Fibroblast of upper back skin (primary cell): ENCODE measurements around the gene BCL7A.
"Not testable (repeated sequence)": the region's sequence is repeated elsewhere in the genome, so short reads cannot be mapped to it uniquely, and the experiment has no call there.

Experiments used
- DNase-seq: peaks from one replicate; pipeline ENCODE4 v3.0.0-alpha.2; 2013

BCL7A gene

GRCh38 chr12:122028165-122028904, 6.7 kb downstream of the BCL7A start:
- peak; percentile 25 for DNase-seq

- DNase-seq: no peak
These were observed 7.3 kb downstream of the BCL7A start for GRCh38 chr12:122028905-122029560.

- no peak for DNase-seq
These were observed 8.1 kb downstream of the BCL7A start for GRCh38 chr12:122029620-122030423.

- no peak for DNase-seq
These were observed 8.8 kb downstream of the BCL7A start for GRCh38 chr12:122030424-122031035.

- DNase-seq: peak; percentile 25
These were observed 9.9 kb downstream of the BCL7A start for GRCh38 chr12:122031342-122032216.

GRCh38 chr12:122032580-122032979, 10.9 kb downstream of the BCL7A start:
- no peak for DNase-seq

GRCh38 chr12:122035292-122035691, 13.6 kb downstream of the BCL7A start:
- no peak for DNase-seq

GRCh38 chr12:122036153-122036552, 14.5 kb downstream of the BCL7A start:
- DNase-seq: no peak

GRCh38 chr12:122040579-122041386, 19.1 kb downstream of the BCL7A start:
- no peak for DNase-seq

GRCh38 chr12:122041458-122041857, 19.8 kb downstream of the BCL7A start:
- DNase-seq: not testable (repeated sequence)

GRCh38 chr12:122042910-122043309, 21.2 kb downstream of the BCL7A start:
- DNase-seq: no peak

- DNase-seq: no peak
These were observed 21.8 kb downstream of the BCL7A start for GRCh38 chr12:122043476-122043875.

GRCh38 chr12:122045262-122045661, 23.6 kb downstream of the BCL7A start:
- DNase-seq: no peak

GRCh38 chr12:122046145-122046544, 24.5 kb downstream of the BCL7A start:
- DNase-seq: no peak

- peak; percentile 83 for DNase-seq
These were observed 26.5 kb downstream of the BCL7A start for GRCh38 chr12:122048151-122048550.

GRCh38 chr12:122049827-122050226, 28.1 kb downstream of the BCL7A start:
- no peak for DNase-seq

GRCh38 chr12:122050706-122051105, 29.0 kb downstream of the BCL7A start:
- no peak for DNase-seq

- no peak for DNase-seq
These were observed 29.7 kb downstream of the BCL7A start for GRCh38 chr12:122051231-122051876.

- no peak for DNase-seq
These were observed 30.6 kb downstream of the BCL7A start for GRCh38 chr12:122052285-122052684.

- no peak for DNase-seq
These were observed 33.3 kb downstream of the BCL7A start for GRCh38 chr12:122054842-122055520.
